Stimulated activated naive CD8-positive, alpha-beta T cell treated with anti-CD3 and anti-CD28 coated beads, Interleukin-15, Interleukin-2, amounts not matched to agents 100 U/mL and 50 U/mL, for 24 hours (primary cell): ENCODE measurements around the gene ARPC4.
"Not testable (repeated sequence)": the region's sequence is repeated elsewhere in the genome, so short reads cannot be mapped to it uniquely, and the experiment has no call there.

Experiments used
- ATAC-seq: fragments of 150-1000 bp; cut with Tn5 transposase; one replicate; pipeline ENCODE4 v1.10.0; 2021
- DNase-seq: peaks from one replicate; pipeline ENCODE4 v3.0.0; 2021

ARPC4 gene

DNA sequence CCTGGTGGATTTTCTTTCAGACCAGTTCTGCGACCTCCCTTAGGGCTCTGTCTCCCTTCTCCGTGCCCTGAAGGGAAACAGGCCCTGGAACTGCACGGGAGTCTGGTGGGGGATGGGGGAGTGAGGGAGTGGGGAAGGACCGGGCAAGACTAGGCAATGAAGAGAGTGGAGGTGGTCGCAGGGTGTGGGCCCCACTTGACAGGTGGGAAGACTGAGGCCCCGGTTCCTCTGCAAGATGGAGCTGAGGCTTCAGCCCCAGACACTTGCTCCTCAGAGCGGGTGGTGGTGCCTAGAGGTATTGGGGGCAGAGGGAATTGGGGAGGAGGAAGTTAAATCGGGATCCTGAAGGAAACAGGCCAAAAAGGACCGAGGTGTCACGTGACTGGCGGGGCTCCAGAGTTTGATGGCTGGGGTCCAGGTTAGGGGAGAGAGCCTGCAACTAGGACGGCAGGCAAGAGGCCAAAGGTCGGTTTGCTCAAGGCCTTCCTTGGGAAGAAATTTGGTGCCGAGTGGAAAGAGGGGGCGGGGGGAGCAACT lies 22.5 kb upstream of the ARPC4 start:
- no peak for DNase-seq

DNA sequence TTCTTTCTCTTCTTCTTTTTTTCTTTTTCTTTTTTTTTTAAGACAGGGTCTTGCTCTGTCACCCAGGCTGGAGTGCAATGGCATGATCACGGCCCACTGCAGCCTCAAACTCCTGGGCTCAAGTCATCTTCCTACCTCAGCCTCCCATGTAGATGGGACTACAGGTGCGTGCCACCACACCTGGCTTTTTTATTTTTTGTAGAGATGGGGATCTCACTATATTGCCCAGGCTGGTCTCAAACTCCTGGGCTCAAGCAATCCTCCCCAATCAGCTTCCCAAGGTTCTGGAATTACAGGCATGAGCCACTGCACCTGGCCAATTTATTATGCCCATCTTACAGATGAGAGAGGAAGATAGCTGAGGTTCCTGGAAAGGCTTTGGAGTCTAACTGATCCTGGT lies 21.9 kb upstream of the ARPC4 start:
- ATAC-seq, DNase-seq: not testable (repeated sequence)

More for the DNA sequence above, 22.5 kb upstream of the ARPC4 start:
- ATAC-seq, result no peak

DNA sequence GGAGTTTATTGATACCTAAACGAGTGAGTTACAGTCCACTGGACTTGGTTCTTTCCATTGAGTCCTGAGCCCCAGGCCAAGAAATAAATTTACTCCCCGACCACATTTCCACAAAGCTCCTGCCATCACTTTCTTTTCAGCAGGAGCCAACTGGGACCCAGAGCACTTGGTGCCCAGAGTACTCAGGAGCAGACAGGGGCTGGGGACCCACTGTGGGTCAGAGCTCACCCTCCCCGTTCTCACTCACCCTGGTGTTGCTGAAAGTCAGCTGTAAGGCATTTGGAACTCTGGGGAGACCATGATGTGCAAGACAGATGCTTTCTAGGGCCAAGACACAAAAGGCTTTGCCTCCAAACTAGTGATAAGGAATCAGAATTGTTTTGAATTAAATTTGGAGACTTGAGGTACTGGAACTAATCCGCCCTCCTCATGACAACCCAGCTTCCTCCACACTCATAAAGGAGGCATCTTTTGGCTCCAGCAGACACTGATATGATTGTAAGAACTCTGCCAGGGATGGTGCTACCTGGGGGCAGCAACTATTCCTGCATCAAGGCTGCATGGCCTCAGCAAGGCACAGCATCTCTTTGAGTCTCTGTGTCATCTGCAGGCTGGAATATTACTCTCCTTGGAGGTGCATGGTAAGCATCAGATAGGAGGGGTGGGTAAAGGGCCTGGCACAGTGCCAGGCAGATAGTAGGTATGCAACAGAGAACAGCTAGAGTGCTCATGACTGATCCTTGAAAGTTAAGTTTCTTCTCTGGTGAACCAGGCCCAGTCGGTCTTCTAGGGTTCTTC lies 15.8 kb upstream of the ARPC4 start:
- DNase-seq (no peak), ATAC-seq (no peak)

DNA sequence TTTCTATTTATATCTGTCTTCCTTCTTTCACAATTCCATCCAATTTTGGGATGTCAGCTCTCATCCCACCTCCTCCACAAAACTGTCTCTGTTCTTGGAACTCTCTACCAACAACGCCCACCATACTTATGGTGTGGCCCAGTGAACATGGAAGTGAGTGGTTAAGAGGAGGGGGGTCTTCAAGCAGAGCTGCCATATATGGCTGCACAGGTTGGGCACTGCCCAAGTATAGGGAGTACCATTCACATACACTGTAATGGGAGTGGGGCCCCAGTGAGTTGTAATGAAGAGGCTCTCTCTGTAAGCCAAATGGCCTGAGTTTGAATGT lies 15.2 kb upstream of the ARPC4 start:
- DNase-seq (peak; percentile 34), ATAC-seq (peak; percentile 40)

DNA sequence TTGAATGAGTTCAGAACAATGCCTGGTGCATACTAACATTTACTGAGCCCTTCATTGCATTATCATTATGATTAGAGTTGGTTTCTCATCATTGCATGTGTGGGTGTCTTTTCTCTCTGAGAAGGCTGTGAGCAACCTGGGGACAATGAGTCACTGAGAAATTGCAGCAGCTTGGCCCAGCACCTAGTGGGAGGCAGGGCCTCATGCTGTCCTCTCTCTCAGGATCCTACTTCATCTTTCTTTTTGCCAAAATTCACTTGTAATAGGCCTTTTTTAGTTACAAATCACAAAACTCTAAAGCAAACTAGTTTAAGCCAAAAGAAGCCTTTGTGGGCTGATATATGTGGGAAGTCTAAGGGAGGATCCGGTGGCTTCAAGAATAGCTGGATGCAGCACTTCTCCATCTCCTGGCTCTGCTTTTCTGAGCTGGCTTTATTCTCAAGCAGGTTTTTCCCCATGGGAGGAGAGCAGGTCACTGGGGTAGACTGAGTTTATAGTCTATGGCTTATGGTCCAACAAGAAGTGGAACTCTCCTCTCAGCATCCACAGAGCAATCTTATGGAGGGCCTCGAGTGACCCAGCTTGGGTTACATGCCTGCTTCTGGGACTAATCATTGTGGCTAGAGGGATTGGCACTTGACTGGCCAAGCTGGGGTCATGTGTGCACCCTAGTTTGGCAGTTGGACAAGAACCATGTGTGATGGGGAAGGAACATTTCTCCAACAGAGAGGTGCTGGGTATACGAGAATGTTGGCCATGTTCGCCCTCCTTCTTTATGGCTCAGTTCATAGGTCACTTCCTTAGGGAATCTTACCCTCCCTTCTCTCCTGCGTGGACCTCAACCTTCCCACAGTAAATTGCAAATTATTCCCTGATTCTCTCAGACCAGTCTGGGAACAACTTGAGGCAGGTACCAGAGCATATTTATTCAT lies 14.5 kb upstream of the ARPC4 start:
- peak; percentile 71 for DNase-seq
- ATAC-seq, result peak; percentile 89

DNA sequence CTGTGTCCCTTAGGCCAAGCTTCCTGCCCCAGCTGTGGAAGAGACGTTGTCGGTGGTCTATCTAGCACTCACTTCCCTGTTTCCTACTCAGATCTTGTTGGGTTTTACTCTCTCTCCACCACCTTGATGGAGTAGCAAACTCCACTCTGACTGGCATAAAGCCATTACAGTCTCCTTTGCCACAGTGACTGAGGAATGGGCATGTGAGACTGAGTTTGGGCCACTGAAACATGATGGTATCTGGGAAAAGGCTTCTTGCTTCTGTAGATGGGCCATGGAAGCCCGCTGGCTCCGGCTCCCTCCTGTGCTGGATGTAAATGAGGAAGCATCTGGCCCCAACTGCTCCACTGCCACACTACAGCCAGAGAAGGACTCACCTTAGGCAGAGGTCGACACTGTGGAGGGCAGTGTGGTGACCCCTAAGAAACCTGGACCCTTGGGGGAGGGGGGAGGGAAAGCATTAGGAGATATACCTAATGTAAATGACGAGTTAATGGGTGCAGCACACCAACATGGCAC lies 13.7 kb upstream of the ARPC4 start:
- DNase-seq (peak; percentile 27), ATAC-seq (no peak)

DNA sequence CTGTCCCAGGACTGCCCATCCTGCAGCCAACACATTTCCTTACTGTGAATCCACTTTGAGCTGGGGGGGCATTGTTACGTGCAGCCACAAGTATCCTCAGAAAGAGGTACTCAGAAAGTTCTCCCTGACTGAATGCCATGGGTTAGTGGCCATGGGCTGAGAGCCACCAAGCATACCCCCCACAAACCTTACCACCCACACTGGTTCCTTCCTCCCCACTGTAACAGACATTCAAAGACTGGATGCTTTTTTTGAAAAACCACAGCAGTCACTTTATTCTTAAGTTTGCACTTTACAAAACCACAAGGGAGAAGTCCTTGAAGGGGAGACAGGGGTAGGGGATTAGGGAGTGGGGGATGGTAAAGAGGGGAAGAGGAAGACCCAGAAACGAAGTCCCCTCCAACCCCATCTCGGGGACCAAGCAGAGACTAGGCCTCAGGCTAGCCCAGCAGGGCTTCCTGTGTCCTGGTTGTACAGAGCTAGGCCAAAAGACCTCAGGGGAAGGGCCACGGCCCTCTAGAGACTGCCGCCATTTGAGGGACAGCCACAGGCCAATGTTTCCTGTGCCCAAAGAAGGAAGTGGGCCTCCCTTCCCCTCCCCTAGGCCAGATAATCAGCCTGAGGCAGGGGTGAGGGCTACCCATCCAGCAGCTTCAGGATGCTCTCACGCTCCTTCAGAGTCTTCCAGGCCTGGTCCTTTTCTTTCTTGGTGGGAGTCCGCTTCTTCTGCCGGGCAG lies 13.0 kb upstream of the ARPC4 start:
- ATAC-seq (peak; percentile 60), DNase-seq (peak; percentile 64)

DNA sequence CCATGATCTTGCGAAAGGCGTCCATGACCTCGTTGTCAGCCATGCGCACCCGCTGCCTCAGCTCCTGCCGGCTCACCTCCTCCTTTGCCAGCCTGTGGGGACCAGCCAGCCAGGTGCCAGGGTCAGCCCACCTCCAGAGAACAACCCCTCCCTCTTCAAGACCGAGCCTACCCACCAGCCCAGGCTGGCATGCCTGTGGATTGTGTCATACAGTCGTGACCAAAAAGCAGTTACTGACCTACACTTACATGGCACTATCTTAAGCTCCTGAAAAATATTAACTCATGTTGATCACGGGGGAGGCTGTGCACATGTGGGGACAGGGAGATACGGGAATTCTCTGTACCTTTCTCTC lies 12.4 kb upstream of the ARPC4 start:
- ATAC-seq, result no peak
- no peak for DNase-seq

DNA sequence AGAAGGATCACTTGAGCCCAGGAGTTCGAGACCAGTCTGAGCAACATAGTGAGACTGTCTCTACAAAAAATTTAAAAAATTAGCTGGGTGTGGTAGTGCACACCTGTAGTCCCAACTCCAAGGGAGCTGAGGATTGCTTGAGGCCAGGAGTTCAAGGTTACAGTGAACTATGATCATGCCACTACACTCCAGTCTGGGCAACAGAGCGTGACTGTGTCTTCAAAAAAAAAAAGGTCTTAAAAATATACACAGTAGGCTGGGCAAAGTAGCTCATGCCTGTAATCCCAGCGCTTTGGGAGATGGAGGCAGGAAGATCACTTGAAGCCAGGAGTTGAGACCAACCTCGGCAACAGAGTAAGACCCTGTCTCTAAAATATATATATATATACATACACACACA lies 12.0 kb upstream of the ARPC4 start:
- ATAC-seq (no peak), DNase-seq (no peak)

DNA sequence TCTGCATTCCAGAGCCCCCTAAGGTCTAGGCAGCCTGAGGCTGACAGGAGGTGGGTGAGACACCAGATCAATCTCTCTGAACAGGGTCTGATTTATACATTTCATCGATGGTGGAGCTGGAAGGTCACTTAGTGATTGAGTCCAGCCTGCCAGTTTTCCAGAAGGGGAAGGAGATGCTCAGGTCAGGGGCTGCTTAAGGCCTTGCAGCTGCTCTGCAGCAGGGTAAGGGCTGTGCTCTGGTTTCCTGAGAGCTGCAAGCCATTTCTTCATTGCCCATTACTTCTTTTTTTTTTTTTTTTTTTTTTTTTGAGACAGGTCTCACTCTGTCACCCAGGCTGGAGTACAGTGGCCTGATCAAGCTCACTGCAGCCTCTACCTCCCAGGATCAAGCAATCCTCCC lies 11.3 kb upstream of the ARPC4 start:
- no peak for ATAC-seq
- DNase-seq, result no peak

DNA sequence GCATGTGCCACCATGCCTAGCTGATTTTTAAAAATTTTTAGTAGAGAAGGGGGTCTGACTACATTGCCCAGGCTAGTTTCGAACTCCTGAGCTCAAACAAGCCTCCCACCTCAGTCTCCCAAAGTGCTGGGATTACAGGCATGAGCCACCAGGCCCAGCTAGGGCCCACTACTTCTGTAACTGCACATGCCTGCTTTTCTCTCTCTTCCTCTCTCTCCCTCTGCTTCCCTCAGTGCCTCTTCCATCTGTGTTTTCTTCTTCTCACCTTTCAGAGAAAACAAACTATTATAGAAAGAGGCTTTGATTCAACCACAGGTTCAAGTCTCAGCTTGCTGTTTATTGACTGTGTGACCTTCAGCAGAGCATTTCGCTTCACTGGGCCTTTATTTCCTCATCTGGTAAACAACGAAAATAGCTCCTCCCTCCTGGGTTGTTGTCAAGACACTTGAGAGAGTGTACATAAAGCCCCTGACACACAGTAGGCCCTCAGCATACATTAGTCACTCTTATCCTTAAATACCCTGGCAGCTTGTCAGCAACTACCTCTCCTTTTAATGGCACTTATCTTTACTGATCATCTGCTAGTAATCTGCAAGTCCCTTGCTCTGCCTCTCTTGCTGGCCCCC lies 10.8 kb upstream of the ARPC4 start:
- no peak for DNase-seq
- no peak for ATAC-seq

DNA sequence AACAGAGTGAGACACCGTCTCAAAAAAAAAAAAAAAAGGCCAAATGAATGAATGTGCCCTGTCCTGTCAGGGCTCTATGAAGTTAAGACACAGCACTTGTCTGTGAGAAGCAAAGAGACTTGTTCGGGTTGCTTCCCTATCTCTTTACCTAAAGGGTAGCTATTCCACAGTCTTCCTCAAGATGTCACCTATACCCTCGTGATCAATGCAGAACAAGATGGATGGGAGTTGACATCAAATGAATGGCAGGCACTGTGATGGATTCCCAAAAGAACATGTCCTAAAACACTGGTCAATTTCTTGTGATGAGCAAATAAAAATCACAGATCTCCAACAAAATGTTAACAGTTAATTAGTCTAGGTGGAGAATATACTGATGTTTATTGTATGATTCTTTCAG lies 10.1 kb upstream of the ARPC4 start:
- no peak for ATAC-seq
- no peak for DNase-seq

DNA sequence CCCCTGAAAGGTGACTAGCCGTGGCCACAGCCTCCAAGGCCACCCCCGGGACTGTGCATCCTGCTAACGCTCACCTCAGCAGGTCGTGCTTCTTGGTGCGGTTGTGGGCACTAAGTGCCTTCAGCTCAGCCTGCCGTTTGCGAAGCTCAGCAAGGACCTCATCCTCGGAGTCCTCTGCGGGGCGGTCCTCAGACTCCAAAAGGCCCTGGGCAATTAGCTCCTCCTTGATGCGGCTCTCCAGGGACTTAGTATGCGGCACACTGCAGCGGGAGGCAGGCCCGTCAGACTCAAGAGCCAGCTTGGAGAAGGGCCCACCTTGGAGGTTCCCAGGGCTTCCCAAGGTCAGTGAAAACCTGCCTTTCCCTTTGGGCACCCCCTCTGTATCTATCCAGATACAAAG lies 8.9 kb upstream of the ARPC4 start:
- DNase-seq (no peak), ATAC-seq (no peak)

DNA sequence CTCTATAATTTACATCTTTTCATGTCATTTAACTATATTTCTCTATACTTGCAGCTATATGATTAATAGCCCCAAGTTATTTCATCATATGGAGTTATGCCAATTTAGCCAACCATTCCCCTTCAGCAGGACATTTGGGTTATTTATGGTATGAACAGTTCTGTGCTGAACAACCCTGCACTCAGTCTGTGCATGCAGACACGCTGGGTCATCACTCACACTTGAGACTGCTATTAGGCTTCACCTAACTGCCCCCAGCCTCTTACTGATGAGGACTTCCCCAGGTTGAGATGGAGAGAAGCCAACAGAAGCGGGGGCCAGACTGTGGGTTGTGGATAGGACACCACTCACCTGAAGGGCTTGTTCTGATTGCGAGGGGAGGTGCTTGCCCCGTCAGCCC lies 7.9 kb upstream of the ARPC4 start:
- no peak for ATAC-seq
- no peak for DNase-seq

DNA sequence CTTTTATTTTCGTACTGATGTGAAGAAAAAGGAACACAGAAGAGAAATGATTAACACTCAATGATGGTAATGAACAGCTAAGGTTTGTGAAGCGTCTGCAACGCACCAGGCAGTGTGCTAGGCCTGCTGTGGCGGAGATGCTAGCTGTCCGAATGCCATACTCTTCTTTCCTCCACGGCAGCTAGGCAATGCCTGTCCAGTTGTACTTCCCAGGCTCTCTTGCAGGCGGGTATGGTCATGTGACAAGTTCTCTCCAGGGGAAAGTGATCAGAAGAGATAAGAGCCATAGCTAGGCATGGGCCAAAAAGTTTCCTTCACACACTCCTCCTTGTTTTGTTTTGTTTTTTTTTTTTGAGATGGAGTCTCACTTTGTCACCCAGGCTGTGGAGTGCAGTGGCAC lies 7.3 kb upstream of the ARPC4 start:
- no peak for ATAC-seq
- DNase-seq, result no peak

DNA sequence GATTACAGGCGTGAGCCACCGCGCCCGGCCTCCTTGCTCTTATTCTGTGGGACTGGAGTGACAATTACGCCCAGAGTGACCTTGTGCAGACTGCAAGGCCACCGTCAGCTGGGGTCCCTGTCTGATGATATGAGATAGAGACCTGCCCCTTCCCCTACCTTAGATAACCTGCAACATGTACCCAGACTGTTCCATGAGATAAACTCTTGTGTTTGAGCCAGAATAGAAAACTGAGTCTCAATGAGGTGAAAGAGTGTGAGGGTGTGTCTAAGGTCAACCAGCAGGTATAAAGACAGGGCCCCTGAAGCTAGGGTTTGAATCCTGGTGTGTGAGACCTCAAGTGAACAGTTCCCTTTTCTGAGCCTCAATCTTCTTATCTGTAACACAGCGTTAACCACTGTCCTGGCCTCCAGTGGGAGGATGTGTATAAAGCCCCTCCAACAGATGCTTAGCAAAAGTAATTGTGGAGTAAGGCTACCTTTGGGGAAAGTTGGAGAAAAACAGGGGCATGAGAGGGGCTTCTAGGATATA lies 6.6 kb upstream of the ARPC4 start:
- DNase-seq, result no peak
- no peak for ATAC-seq

DNA sequence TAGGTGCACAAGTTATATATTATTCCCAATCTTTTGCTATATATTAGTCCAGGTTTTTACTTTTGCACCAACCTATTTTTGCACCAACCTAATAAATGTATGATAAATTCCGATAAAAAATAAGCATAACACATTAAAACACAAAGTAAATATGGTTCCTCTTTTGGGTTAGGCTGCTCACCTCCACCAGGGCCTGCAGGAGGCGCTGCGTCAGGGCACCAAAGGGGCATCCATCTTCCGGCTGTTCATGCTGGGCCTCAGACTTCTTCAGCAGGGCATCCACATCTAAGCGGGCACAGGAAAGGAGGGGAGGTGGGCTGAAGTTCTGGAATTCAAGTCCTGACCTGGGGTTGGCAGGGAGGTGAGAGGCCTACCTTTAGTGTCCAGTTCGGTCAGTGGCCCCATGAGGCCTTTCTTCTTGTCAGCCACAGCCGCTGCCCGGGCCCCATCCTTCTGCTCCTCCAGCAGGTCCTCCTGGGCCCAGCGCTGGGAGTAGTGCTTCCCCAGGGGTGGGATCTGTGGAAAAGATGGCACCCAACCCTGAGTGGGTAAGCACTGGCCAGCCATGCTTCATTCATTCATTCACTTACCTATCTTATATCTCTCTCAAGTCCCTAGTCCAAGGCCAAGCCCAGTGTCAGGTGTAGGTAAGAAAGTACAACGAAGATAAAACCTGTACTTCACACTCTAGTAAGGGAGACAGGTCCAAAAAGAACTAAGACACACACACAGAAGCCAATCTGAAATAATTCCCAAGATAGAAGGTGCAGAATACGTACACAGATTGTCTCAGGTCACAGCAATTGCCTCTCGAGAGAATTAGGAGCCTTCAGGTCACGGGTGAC lies 5.8 kb upstream of the ARPC4 start:
- ATAC-seq (no peak), DNase-seq (no peak)

DNA sequence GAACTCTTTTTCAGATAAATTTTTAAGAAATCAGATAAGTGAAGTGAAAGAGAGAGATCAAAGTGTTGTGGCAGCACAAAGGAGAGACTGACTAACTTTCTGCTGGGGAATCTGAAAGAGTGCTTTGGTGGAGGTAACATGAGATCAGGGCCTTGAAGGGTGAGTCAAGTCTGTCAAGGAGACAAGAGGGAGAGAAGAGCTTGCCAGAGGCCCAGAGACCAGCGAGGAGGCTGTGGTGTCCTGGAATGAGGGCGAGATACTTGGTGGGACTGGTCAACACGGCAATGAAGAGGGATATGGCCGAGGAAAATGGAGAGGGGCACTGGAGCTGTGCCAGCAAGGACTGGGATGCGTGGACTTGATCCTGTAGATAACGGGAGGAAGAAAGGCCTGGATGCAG lies 5.2 kb upstream of the ARPC4 start:
- peak; percentile 65 for ATAC-seq

DNA sequence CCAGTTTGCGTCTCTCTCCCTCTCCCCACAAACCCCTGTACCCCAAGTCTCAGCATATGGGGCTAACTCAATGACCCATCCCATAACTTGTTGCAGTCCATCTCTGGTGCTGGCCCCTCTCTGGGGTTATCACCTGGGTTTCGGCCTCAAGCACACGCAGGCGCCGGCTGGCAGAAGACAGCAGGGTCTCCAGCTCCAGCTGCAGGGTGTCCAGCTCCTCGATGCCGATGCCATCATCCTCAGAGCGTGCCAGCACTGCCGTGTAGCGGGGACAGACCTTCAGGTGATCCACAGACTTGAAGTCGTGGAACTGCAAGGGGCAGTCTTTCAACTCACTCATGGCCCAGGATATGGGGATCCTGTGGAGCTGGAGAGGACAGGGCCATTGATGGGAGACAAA lies 1.8 kb upstream of the ARPC4 start:
- ATAC-seq, result no peak
- DNase-seq, result no peak

More for the DNA sequence above, 5.2 kb upstream of the ARPC4 start:
- DNase-seq, result peak; percentile 28

DNA sequence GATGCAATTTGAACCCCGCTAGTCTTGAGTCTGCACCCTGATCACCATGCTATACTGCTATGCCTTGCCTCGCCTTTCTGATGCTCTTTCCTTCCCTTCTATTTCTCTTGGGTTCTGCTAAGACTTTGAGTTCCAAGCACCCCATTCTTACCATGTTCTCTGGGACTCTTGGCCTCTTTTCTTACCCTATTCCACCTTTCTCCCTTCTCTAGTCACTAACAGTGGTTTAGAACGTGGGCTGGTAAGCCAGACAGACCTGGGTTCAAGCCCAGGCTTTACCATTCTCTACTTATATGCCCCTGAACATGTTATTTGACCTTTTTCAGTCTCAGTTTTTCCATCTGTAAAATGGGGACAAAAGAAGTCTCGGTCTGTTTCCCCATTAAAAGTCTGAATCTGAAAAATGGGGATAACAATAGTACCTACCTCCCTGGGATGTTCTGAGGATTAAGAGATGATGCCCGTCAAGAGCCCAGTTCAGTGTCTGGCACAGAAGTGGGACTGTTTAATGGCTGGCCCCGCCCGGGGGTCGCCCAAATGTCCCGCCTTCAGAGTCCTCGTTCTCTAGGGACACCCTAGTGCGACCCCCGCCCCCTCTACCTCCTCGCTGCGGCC lies 985 bp upstream of the ARPC4 start:
- ATAC-seq, result peak; percentile 1
- no peak for DNase-seq
